Measurements from ENCODE around the gene LRRC61.
"Not testable (repeated sequence)": the region's sequence is repeated elsewhere in the genome, so short reads cannot be mapped to it uniquely, and the experiment has no call there.

The LRRC61 gene

DNA sequence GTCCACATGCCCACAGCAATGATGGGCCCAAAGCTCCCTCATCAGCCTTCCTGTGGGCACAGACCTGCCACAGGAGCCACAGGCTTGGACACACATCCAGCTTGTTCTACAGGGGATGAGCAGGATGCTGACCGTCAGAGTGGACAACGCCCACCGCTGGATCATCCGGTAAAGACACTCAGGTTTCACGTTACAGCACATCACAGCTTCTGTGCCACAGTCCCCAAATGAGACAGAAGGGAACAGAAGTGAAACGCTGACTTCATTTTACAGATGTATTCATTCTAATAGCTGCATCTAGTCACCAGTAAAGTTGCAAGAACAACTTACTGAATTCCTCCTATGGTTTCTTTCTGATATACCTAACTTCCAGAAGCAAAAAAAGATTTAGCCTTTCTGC, 32.8 kb upstream of the LRRC61 start:
- H3K9ac ChIP-seq (ENCODE audit: low read depth in 1 of 2, low read length in 2 of 2); H3K36me3 ChIP-seq (ENCODE audit: control insufficient read depth in 2 of 2, insufficient read depth in 2 of 2, low read length in 2 of 2); H3K27me3 ChIP-seq (ENCODE audit: control insufficient read depth in 2 of 2, insufficient read depth in 2 of 2, low read length in 2 of 2); H3K9me3 ChIP-seq (ENCODE audit: control insufficient read depth in 2 of 2, low read length in 2 of 2); H3K4me3 ChIP-seq (ENCODE audit: low read length in 2 of 2); H3K27ac ChIP-seq (ENCODE audit: low read depth in 2 of 2, low read length in 2 of 2); H3K4me1 ChIP-seq (ENCODE audit: control insufficient read depth in 2 of 2, insufficient read depth in 2 of 2, low read length in 2 of 2): not testable (repeated sequence)

DNA sequence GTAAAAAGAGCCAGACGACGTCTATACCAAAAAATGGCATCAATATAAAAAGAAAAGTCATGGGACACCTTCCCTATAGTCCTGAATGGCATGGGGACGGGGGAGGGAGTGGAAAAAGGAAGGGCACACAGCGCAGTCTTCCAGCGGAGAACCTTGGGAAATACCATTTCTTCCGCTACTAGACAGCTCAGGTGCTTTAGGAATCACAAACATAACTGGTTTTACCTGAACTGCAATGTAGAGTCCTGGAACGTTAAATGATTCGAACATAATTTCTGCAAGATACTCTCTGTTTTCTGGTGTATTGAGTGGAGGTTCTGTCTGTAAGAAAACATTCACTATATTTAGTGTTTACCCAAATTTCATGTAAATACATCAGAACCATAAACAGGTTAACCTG, 28.1 kb upstream of the LRRC61 start:
- not testable (repeated sequence) for H3K27ac ChIP-seq (ENCODE audit: low read depth in 2 of 2, low read length in 2 of 2); H3K4me1 ChIP-seq (ENCODE audit: control insufficient read depth in 2 of 2, insufficient read depth in 2 of 2, low read length in 2 of 2); H3K27me3 ChIP-seq (ENCODE audit: control insufficient read depth in 2 of 2, insufficient read depth in 2 of 2, low read length in 2 of 2); H3K4me3 ChIP-seq (ENCODE audit: low read length in 2 of 2); H3K9ac ChIP-seq (ENCODE audit: low read depth in 1 of 2, low read length in 2 of 2); H3K36me3 ChIP-seq (ENCODE audit: control insufficient read depth in 2 of 2, insufficient read depth in 2 of 2, low read length in 2 of 2); H3K9me3 ChIP-seq (ENCODE audit: control insufficient read depth in 2 of 2, low read length in 2 of 2)

DNA sequence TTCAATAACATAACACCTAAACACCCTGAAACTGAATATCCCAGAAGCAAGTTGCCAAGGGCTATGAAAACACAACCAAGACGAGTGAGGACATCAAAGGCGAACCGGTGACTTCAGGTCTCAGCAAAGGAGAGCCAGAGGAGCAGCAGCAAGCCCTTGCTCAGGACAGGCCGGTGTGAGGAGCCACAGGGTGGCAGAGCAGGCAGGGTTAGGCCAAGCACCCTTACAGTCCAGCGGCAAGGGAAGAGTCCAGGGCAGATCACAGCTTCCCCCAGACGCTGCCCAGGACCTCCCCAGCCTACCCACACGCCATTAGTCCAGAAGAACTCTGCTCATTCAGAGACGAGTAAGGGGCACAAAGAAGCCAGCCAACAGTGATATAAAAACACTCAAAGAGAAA, 27.5 kb upstream of the LRRC61 start:
- H3K4me1 ChIP-seq (ENCODE audit: control insufficient read depth in 2 of 2, insufficient read depth in 2 of 2, low read length in 2 of 2); H3K9ac ChIP-seq (ENCODE audit: low read depth in 1 of 2, low read length in 2 of 2); H3K9me3 ChIP-seq (ENCODE audit: control insufficient read depth in 2 of 2, low read length in 2 of 2); H3K27ac ChIP-seq (ENCODE audit: low read depth in 2 of 2, low read length in 2 of 2); H3K27me3 ChIP-seq (ENCODE audit: control insufficient read depth in 2 of 2, insufficient read depth in 2 of 2, low read length in 2 of 2); H3K36me3 ChIP-seq (ENCODE audit: control insufficient read depth in 2 of 2, insufficient read depth in 2 of 2, low read length in 2 of 2); H3K4me3 ChIP-seq (ENCODE audit: low read length in 2 of 2): not testable (repeated sequence)

DNA sequence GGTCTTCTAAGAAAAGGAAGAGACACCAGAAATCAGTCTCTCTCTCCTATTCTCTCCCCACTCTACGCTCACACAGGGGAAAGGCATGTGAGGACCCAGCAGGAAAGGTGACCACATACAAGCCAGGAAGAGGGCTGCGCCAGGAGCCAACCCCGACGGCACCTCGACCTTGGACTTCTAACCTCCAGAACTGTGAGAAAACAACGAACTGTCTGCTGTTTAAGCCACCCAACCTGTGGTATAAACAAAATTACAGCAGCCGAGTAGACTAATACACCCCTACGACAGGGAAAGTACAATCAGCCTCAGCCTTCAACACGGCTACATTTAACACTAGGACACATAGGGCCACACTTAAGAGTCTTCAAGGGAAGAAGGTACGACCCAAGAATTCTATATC, 26.4 kb upstream of the LRRC61 start:
- not testable (repeated sequence) for H3K27ac ChIP-seq (ENCODE audit: low read depth in 2 of 2, low read length in 2 of 2); H3K27me3 ChIP-seq (ENCODE audit: control insufficient read depth in 2 of 2, insufficient read depth in 2 of 2, low read length in 2 of 2); H3K4me1 ChIP-seq (ENCODE audit: control insufficient read depth in 2 of 2, insufficient read depth in 2 of 2, low read length in 2 of 2); H3K9ac ChIP-seq (ENCODE audit: low read depth in 1 of 2, low read length in 2 of 2); H3K36me3 ChIP-seq (ENCODE audit: control insufficient read depth in 2 of 2, insufficient read depth in 2 of 2, low read length in 2 of 2); H3K4me3 ChIP-seq (ENCODE audit: low read length in 2 of 2); H3K9me3 ChIP-seq (ENCODE audit: control insufficient read depth in 2 of 2, low read length in 2 of 2)

DNA sequence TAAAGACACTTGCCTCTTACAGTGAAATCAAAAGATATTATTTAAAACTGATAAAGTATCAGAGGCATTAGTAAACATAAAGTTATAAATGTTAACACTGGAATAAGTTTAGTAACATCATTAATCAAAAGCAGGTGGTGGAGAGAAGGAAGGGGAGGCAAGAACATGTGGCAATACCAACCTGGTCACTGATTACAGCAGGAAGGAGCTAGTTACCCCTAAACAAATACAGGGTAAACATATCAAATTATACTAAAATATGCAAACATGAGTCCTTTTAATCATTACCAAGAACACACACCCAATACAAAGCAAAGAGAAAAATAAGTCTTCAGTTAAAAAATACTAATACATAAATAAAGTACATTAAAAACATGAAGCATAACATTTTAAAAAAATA, 25.2 kb upstream of the LRRC61 start:
- H3K9ac ChIP-seq (ENCODE audit: low read depth in 1 of 2, low read length in 2 of 2); H3K36me3 ChIP-seq (ENCODE audit: control insufficient read depth in 2 of 2, insufficient read depth in 2 of 2, low read length in 2 of 2); H3K27ac ChIP-seq (ENCODE audit: low read depth in 2 of 2, low read length in 2 of 2); H3K9me3 ChIP-seq (ENCODE audit: control insufficient read depth in 2 of 2, low read length in 2 of 2); H3K27me3 ChIP-seq (ENCODE audit: control insufficient read depth in 2 of 2, insufficient read depth in 2 of 2, low read length in 2 of 2); H3K4me3 ChIP-seq (ENCODE audit: low read length in 2 of 2); H3K4me1 ChIP-seq (ENCODE audit: control insufficient read depth in 2 of 2, insufficient read depth in 2 of 2, low read length in 2 of 2): not testable (repeated sequence)

DNA sequence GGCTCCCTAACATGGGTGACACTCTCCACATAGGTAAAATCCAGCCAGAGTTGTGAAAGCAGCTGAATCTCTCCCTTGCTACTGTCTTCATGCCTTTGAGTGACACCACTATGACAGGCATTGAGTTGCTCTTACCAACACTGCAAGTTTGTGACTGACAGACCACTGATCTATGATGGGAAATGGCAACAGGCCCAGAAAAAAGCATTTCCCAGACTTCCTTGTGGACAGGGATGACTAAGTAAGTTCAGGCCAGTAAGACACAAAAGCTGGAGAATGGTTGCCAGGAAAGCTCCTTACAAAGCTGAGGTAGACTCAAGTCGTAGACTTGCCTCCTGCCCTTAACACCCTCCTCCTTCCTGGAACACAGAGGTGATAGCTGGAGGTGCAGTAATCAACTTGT, 20.2 kb upstream of the LRRC61 start:
- H3K9ac ChIP-seq (ENCODE audit: low read depth in 1 of 2, low read length in 2 of 2); H3K9me3 ChIP-seq (ENCODE audit: control insufficient read depth in 2 of 2, low read length in 2 of 2); H3K27me3 ChIP-seq (ENCODE audit: control insufficient read depth in 2 of 2, insufficient read depth in 2 of 2, low read length in 2 of 2); H3K4me3 ChIP-seq (ENCODE audit: low read length in 2 of 2); H3K4me1 ChIP-seq (ENCODE audit: control insufficient read depth in 2 of 2, insufficient read depth in 2 of 2, low read length in 2 of 2); H3K27ac ChIP-seq (ENCODE audit: low read depth in 2 of 2, low read length in 2 of 2); H3K36me3 ChIP-seq (ENCODE audit: control insufficient read depth in 2 of 2, insufficient read depth in 2 of 2, low read length in 2 of 2): not testable (repeated sequence)

DNA sequence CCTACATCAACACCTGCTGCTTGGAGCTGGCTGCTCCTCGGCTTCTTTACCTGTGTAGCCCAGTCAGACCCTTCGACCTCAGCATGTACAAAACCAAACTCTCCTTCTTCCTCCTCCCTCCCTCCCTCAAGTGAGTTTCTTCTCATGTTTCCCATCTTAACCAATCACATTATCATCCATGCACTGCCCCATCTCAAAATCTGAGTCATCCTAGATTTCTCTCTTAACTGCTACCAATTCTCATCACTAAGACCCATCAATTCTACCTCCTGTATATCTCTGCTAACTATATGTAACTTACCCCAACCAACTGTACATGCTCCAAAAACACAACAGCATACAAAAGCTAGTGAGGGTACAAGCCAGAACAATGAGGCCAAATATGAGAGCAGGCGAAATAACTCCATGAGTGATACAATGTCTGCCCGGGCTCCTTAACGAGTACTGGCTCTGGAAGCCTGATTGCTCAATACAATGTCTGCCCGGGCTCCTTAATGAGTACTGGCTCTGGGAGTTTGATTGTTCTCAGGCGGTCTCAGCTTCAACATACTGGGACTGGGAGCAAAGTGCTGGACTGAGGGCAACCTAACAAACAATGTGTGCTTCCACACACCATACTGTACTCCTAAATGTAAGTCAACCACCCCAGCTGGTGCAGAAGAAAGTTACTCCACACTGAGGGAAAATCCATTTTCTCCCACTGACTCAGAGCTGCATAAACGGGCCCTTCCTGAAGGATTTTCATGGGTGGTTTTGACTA, 18.5 kb upstream of the LRRC61 start:
- H3K9me3 ChIP-seq (ENCODE audit: control insufficient read depth in 2 of 2, low read length in 2 of 2); H3K9ac ChIP-seq (ENCODE audit: low read depth in 1 of 2, low read length in 2 of 2); H3K4me1 ChIP-seq (ENCODE audit: control insufficient read depth in 2 of 2, insufficient read depth in 2 of 2, low read length in 2 of 2); H3K4me3 ChIP-seq (ENCODE audit: low read length in 2 of 2); H3K27ac ChIP-seq (ENCODE audit: low read depth in 2 of 2, low read length in 2 of 2); H3K36me3 ChIP-seq (ENCODE audit: control insufficient read depth in 2 of 2, insufficient read depth in 2 of 2, low read length in 2 of 2); H3K27me3 ChIP-seq (ENCODE audit: control insufficient read depth in 2 of 2, insufficient read depth in 2 of 2, low read length in 2 of 2): not testable (repeated sequence)

DNA sequence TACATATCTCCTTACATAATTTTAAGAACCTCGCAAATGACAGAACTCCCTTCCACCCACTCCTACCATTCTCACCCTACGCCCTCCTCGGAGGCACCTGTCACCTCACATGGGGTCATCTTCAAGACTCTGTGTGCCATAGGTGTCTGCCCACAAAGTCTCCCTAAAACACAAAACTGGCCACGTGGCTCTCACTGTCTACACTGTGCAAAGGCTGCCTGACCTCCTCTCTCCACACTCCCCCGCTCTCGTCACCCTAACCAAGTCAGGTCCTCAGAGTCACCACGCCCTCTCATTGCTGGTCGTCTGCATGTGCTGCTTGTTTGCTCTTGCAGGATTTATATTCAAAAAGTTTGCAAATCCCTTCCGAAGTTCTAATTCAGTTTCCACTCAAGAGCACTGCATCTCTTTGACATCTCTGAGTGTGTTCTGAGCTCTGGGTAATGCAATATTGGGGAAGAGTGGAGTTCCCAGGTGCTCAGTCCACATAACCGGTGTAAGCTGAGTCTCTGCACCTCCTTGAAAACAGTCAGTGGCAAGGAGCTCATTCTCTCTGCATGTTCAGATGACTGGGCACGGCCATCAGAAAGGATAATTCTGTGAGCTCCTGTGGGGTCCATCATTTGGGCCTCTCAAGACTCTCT, 17.8 kb upstream of the LRRC61 start:
- not testable (repeated sequence) for H3K4me3 ChIP-seq (ENCODE audit: low read length in 2 of 2); H3K9me3 ChIP-seq (ENCODE audit: control insufficient read depth in 2 of 2, low read length in 2 of 2); H3K27me3 ChIP-seq (ENCODE audit: control insufficient read depth in 2 of 2, insufficient read depth in 2 of 2, low read length in 2 of 2); H3K27ac ChIP-seq (ENCODE audit: low read depth in 2 of 2, low read length in 2 of 2); H3K9ac ChIP-seq (ENCODE audit: low read depth in 1 of 2, low read length in 2 of 2); H3K4me1 ChIP-seq (ENCODE audit: control insufficient read depth in 2 of 2, insufficient read depth in 2 of 2, low read length in 2 of 2); H3K36me3 ChIP-seq (ENCODE audit: control insufficient read depth in 2 of 2, insufficient read depth in 2 of 2, low read length in 2 of 2)

DNA sequence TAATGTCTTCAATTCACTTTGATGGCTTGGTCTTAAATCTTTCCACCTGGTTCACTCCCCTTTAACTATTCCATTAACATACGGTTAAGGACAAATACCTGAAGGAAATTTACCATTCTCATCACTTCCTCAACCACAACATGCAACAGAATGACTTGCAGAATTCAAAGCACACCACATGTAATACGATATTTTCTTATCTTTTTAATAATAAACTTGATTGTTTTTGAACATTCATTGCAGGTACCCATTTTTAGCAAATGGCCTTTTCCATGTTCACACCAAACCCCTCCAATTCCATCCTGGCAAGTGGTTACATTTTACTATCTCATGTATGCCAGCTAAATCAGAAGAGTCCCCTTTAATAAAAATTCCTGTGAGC, 17.3 kb upstream of the LRRC61 start:
- not testable (repeated sequence) for H3K27me3 ChIP-seq (ENCODE audit: control insufficient read depth in 2 of 2, insufficient read depth in 2 of 2, low read length in 2 of 2); H3K9ac ChIP-seq (ENCODE audit: low read depth in 1 of 2, low read length in 2 of 2); H3K27ac ChIP-seq (ENCODE audit: low read depth in 2 of 2, low read length in 2 of 2); H3K36me3 ChIP-seq (ENCODE audit: control insufficient read depth in 2 of 2, insufficient read depth in 2 of 2, low read length in 2 of 2); H3K9me3 ChIP-seq (ENCODE audit: control insufficient read depth in 2 of 2, low read length in 2 of 2); H3K4me3 ChIP-seq (ENCODE audit: low read length in 2 of 2); H3K4me1 ChIP-seq (ENCODE audit: control insufficient read depth in 2 of 2, insufficient read depth in 2 of 2, low read length in 2 of 2)

DNA sequence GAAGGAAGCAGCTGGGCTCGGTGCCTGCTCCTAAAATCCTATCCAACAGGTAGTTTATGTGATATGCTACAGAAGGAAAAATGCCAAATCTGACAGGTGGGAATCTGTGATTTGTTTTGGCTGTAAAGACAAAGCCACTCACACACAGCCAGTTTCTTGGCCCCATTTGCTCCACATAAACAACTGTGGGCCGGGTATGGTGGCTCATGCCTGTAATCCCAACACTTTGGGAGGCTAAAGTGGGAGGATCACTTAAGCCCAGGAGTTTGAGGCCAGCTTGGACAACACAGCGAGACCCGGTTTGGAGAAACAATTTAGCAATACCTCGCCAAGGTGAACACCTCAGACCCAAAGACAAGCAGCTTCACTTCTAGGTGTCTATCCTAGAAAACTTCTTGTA, 16.8 kb upstream of the LRRC61 start:
- H3K27me3 ChIP-seq (ENCODE audit: control insufficient read depth in 2 of 2, insufficient read depth in 2 of 2, low read length in 2 of 2); H3K4me1 ChIP-seq (ENCODE audit: control insufficient read depth in 2 of 2, insufficient read depth in 2 of 2, low read length in 2 of 2); H3K36me3 ChIP-seq (ENCODE audit: control insufficient read depth in 2 of 2, insufficient read depth in 2 of 2, low read length in 2 of 2); H3K9ac ChIP-seq (ENCODE audit: low read depth in 1 of 2, low read length in 2 of 2); H3K9me3 ChIP-seq (ENCODE audit: control insufficient read depth in 2 of 2, low read length in 2 of 2); H3K27ac ChIP-seq (ENCODE audit: low read depth in 2 of 2, low read length in 2 of 2); H3K4me3 ChIP-seq (ENCODE audit: low read length in 2 of 2): not testable (repeated sequence)

DNA sequence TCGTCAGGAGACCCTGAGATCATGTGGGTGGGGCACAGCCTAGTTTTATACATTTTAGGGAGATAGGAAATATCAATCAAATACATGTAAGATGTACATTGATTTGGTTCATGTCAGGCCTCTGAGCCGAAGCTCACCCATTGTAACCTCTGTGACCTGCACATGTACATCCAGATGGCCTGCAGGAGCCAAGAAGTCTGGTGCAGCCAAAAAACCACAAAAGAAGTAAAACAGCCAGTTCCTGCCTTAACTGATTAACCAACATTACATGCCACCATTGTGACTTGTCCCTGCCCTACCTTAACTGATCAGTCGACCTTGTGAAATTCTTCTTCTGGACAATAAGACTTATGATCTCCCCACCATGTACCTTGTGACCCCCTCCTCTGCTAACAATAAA, 16.0 kb upstream of the LRRC61 start:
- H3K4me1 ChIP-seq (ENCODE audit: control insufficient read depth in 2 of 2, insufficient read depth in 2 of 2, low read length in 2 of 2), result no peaks in the 10 kb centered on the region
- no peak overlapping the region for H3K4me3 ChIP-seq (ENCODE audit: low read length in 2 of 2)
- H3K9ac ChIP-seq (ENCODE audit: low read depth in 1 of 2, low read length in 2 of 2), result no peak overlapping the region
- H3K9me3 ChIP-seq (ENCODE audit: control insufficient read depth in 2 of 2, low read length in 2 of 2), result no peaks in the 10 kb centered on the region
- no peaks in the 10 kb centered on the region for H3K27me3 ChIP-seq (ENCODE audit: control insufficient read depth in 2 of 2, insufficient read depth in 2 of 2, low read length in 2 of 2)
- H3K27ac ChIP-seq (ENCODE audit: low read depth in 2 of 2, low read length in 2 of 2), result no peak overlapping the region
- H3K36me3 ChIP-seq (ENCODE audit: control insufficient read depth in 2 of 2, insufficient read depth in 2 of 2, low read length in 2 of 2), result no peaks in the 10 kb centered on the region

All from mucosa of rectum (tissue), 2 donors.